ENCODE measurements around the gene TCEA2.

The TCEA2 gene

GRCh38 chr20:64036346-64037198 lies 26.4 kb upstream of the TCEA2 start:
- Histone ChIP-seq H3K4me3 (no peak overlapping the region), H3K36me3 (peaks cover 37% of the 10 kb centered on the region), H3K9ac (no peak overlapping the region), H3K9me3 (no peaks in the 10 kb centered on the region), H3K4me2 (peak overlapping the region; percentile 99), H3K27ac (peak overlapping the region; percentile 47), H4K20me1 (peaks cover 50% of the 10 kb centered on the region; the same call in 1 of the 2 replicates), H3K4me1 (peaks cover 69% of the 10 kb centered on the region), H3K27me3 (peaks cover 44% of the 10 kb centered on the region)
- no peak for TF ChIP-seq Cebpa-rat (IDR thresholded peaks at IDR 0.05)

- H4K20me1 ChIP-seq, result peaks cover 50% of the 10 kb centered on the region; the same call in 1 of the 2 replicates
- H3K36me3 ChIP-seq, result peaks cover 31% of the 10 kb centered on the region
- H3K4me2 ChIP-seq, result peak overlapping the region; percentile 99
- no peak overlapping the region for H3K4me3 ChIP-seq
- peaks cover 50% of the 10 kb centered on the region for H3K27me3 ChIP-seq
- H3K9me3 ChIP-seq, result no peaks in the 10 kb centered on the region
- no peak overlapping the region; the same call in 1 of the 2 replicates for H3K27ac ChIP-seq
- H3K9ac ChIP-seq, result no peak overlapping the region
- TF ChIP-seq Cebpa-rat (IDR thresholded peaks at IDR 0.05), result no peak
- peaks cover 75% of the 10 kb centered on the region for H3K4me1 ChIP-seq
Observed at GRCh38 chr20:64037199-64037497, 25.9 kb upstream of the TCEA2 start.

GRCh38 chr20:64037498-64038213 lies 25.3 kb upstream of the TCEA2 start:
- peak overlapping the region; percentile 99 for H3K4me2 ChIP-seq
- TF ChIP-seq Cebpa-rat (IDR thresholded peaks at IDR 0.05), result no peak
- H3K36me3 ChIP-seq, result peaks cover 26% of the 10 kb centered on the region
- no peak overlapping the region; the same call in 1 of the 2 replicates for H3K27ac ChIP-seq
- H3K4me3 ChIP-seq, result peak overlapping the region; percentile 69; the same call in 1 of the 2 replicates
- peaks cover 47% of the 10 kb centered on the region; the same call in 1 of the 2 replicates for H4K20me1 ChIP-seq
- H3K4me1 ChIP-seq, result peaks cover 79% of the 10 kb centered on the region
- H3K9ac ChIP-seq, result no peak overlapping the region
- no peaks in the 10 kb centered on the region for H3K9me3 ChIP-seq
- H3K27me3 ChIP-seq, result peaks cover 54% of the 10 kb centered on the region

GRCh38 chr20:64038224-64038564 lies 24.8 kb upstream of the TCEA2 start:
- peak overlapping the region; percentile 69 for H3K4me3 ChIP-seq
- no peaks in the 10 kb centered on the region for H3K9me3 ChIP-seq
- H3K36me3 ChIP-seq, result peaks cover 20% of the 10 kb centered on the region
- peak overlapping the region; percentile 78 for H3K9ac ChIP-seq
- peaks cover 82% of the 10 kb centered on the region for H3K4me1 ChIP-seq
- no peak for TF ChIP-seq Cebpa-rat (IDR thresholded peaks at IDR 0.05)
- H4K20me1 ChIP-seq, result peaks cover 42% of the 10 kb centered on the region; the same call in 1 of the 2 replicates
- peak overlapping the region; percentile 99 for H3K4me2 ChIP-seq
- peaks cover 57% of the 10 kb centered on the region for H3K27me3 ChIP-seq
- H3K27ac ChIP-seq, result peak overlapping the region; percentile 86

- H3K36me3 ChIP-seq, result peaks cover 15% of the 10 kb centered on the region
- H3K27me3 ChIP-seq, result peaks cover 61% of the 10 kb centered on the region
- H3K27ac ChIP-seq, result peak overlapping the region; percentile 86
- no peaks in the 10 kb centered on the region for H3K9me3 ChIP-seq
- H3K9ac ChIP-seq, result peak overlapping the region; percentile 78
- peak overlapping the region; percentile 69 for H3K4me3 ChIP-seq
- no peak for TF ChIP-seq Cebpa-rat (IDR thresholded peaks at IDR 0.05)
- peak overlapping the region; percentile 99 for H3K4me2 ChIP-seq
- H4K20me1 ChIP-seq, result peaks cover 37% of the 10 kb centered on the region; the same call in 1 of the 2 replicates
- H3K4me1 ChIP-seq, result peaks cover 84% of the 10 kb centered on the region
Observed at GRCh38 chr20:64038565-64039292, 24.3 kb upstream of the TCEA2 start.

GRCh38 chr20:64039293-64040160 lies 23.5 kb upstream of the TCEA2 start:
- peaks cover 84% of the 10 kb centered on the region for H3K4me1 ChIP-seq
- peak overlapping the region; percentile 78 for H3K9ac ChIP-seq
- H3K36me3 ChIP-seq, result peaks cover 7% of the 10 kb centered on the region
- peak overlapping the region; percentile 86; the same call in 1 of the 2 replicates for H3K27ac ChIP-seq
- H3K4me2 ChIP-seq, result peak overlapping the region; percentile 99
- H4K20me1 ChIP-seq, result peaks cover 29% of the 10 kb centered on the region; the same call in 1 of the 2 replicates
- TF ChIP-seq Cebpa-rat (IDR thresholded peaks at IDR 0.05), result no peak
- H3K27me3 ChIP-seq, result peaks cover 69% of the 10 kb centered on the region
- H3K4me3 ChIP-seq, result peak overlapping the region; percentile 69
- H3K9me3 ChIP-seq, result no peaks in the 10 kb centered on the region

- no peak overlapping the region for H3K9ac ChIP-seq
- H3K9me3 ChIP-seq, result no peaks in the 10 kb centered on the region
- no peak overlapping the region for H3K4me3 ChIP-seq
- peak overlapping the region; percentile 99 for H3K4me2 ChIP-seq
- H3K36me3 ChIP-seq, result no peaks in the 10 kb centered on the region
- peaks cover 78% of the 10 kb centered on the region for H3K27me3 ChIP-seq
- peak overlapping the region; percentile 24; the same call in 1 of the 2 replicates for H3K27ac ChIP-seq
- H3K4me1 ChIP-seq, result peaks cover 78% of the 10 kb centered on the region
- peaks cover 21% of the 10 kb centered on the region; the same call in 1 of the 2 replicates for H4K20me1 ChIP-seq
- TF ChIP-seq Cebpa-rat (IDR thresholded peaks at IDR 0.05), result no peak
Observed at GRCh38 chr20:64040231-64041039, 22.6 kb upstream of the TCEA2 start.
